A549 (cell line): ENCODE data around the gene OR2B3.

Source experiments
- FOSL2 ChIP-seq, 2 experiments: fragments of 450-650 bp in 1 of 2; fragments of >200 bp in 1 of 2; sonication (Bioruptor Twin) in 1 of 2; formaldehyde crosslinking; IDR thresholded peaks; 2 replicates each; pipeline versions ENCODE4 v1.5.0 to v1.6.1; 2016 to 2020; ENCODE audit warnings: mild to moderate bottlenecking in 1 of 2, moderate library complexity in 1 of 2
- MAFK ChIP-seq: fragments of 450-650 bp; IDR thresholded peaks from 2 replicates; pipeline ENCODE4 v1.6.1; 2014; ENCODE audit not compliant: partially characterized antibody
- MYC ChIP-seq: IDR thresholded peaks from 2 replicates; pipeline ENCODE4 v1.6.1; 2012; ENCODE audit warnings: mild to moderate bottlenecking, inconsistent platforms, low read length, improper control_type of control experiment, borderline replicate concordance
- NR3C1 ChIP-seq: fragments of >200 bp; sonication (Bioruptor Twin); formaldehyde crosslinking; IDR thresholded peaks from 3 replicates; pipeline ENCODE4 v1.6.1; 2017
- RAD21 ChIP-seq, 2 experiments: fragments of >200 bp in 1 of 2; sonication (Bioruptor Twin) in 1 of 2; formaldehyde crosslinking in 1 of 2; IDR thresholded peaks in 1 of 2; conservative IDR thresholded peaks in 1 of 2; 2 replicates in 1 of 2; 3 replicates in 1 of 2; pipeline ENCODE4 v1.6.1; 2012 to 2018; ENCODE audit warnings: inconsistent platforms in 1 of 2
- TF ChIP-seq, protein P1 (sequence below): fragments of >200 bp; sonication (Bioruptor Twin); formaldehyde crosslinking; IDR thresholded peaks from 3 replicates; pipeline ENCODE4 v1.5.1; 2016
- TF ChIP-seq, protein P2 (sequence below): fragments of 200-600 bp; sonication (generic); IDR thresholded peaks from 2 replicates; pipeline ENCODE4 v1.6.1; 2016; ENCODE audit warnings: antibody characterized with exemption, mild to moderate bottlenecking, moderate library complexity

DNA sequence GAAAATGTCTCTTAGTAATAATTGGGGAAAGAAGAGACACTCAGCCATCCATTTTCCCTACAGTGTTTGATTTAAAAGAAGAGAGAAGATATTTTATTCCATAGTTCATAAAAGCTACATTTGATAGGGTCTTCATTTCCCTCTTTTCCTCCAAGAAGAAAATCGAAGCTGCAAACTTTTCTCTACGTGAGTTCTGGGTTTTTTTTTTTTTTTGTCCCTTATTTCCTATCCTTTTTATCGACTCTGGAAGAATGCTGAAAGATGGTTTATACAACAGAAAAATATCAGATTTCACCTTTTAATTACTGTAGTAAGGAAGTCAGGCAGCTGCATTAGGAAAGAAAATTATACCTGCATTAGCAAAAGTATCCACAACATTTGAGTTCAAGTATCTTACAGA lies 12.1 kb upstream of the OR2B3 start, which contains the start of gene OR2J1:
- TF ChIP-seq, protein P1, sequence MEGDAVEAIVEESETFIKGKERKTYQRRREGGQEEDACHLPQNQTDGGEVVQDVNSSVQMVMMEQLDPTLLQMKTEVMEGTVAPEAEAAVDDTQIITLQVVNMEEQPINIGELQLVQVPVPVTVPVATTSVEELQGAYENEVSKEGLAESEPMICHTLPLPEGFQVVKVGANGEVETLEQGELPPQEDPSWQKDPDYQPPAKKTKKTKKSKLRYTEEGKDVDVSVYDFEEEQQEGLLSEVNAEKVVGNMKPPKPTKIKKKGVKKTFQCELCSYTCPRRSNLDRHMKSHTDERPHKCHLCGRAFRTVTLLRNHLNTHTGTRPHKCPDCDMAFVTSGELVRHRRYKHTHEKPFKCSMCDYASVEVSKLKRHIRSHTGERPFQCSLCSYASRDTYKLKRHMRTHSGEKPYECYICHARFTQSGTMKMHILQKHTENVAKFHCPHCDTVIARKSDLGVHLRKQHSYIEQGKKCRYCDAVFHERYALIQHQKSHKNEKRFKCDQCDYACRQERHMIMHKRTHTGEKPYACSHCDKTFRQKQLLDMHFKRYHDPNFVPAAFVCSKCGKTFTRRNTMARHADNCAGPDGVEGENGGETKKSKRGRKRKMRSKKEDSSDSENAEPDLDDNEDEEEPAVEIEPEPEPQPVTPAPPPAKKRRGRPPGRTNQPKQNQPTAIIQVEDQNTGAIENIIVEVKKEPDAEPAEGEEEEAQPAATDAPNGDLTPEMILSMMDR: no peak
- TF ChIP-seq MYC: no peak
- TF ChIP-seq, protein P2, sequence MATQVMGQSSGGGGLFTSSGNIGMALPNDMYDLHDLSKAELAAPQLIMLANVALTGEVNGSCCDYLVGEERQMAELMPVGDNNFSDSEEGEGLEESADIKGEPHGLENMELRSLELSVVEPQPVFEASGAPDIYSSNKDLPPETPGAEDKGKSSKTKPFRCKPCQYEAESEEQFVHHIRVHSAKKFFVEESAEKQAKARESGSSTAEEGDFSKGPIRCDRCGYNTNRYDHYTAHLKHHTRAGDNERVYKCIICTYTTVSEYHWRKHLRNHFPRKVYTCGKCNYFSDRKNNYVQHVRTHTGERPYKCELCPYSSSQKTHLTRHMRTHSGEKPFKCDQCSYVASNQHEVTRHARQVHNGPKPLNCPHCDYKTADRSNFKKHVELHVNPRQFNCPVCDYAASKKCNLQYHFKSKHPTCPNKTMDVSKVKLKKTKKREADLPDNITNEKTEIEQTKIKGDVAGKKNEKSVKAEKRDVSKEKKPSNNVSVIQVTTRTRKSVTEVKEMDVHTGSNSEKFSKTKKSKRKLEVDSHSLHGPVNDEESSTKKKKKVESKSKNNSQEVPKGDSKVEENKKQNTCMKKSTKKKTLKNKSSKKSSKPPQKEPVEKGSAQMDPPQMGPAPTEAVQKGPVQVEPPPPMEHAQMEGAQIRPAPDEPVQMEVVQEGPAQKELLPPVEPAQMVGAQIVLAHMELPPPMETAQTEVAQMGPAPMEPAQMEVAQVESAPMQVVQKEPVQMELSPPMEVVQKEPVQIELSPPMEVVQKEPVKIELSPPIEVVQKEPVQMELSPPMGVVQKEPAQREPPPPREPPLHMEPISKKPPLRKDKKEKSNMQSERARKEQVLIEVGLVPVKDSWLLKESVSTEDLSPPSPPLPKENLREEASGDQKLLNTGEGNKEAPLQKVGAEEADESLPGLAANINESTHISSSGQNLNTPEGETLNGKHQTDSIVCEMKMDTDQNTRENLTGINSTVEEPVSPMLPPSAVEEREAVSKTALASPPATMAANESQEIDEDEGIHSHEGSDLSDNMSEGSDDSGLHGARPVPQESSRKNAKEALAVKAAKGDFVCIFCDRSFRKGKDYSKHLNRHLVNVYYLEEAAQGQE: no peak
- no peak for TF ChIP-seq RAD21 (conservative IDR thresholded peaks at IDR 0.05 in 1 of 2, IDR thresholded peaks at IDR 0.05 in 1 of 2)
- no peak for TF ChIP-seq FOSL2 (IDR thresholded peaks at IDR 0.05)
- no peak for TF ChIP-seq FOSL2 (CRISPR knock-in tag; IDR thresholded peaks at IDR 0.05)
- TF ChIP-seq NR3C1: no peak
- TF ChIP-seq MAFK: no peak
